ENCODE data around the gene MED25. TPM values are rescaled to one million over a fixed set of nuclear protein-coding genes. Genes with fewer than 3 reads are reported as not detected.

Gene MED25
- total RNA-seq, 2 donors from 2014 or later = 46.1 to 77.2 TPM

GRCh38 chr19:49846408-49846807 is 28.3 kb downstream of the MED25 start:
- TF ChIP-seq CTCF (IDR thresholded peaks at IDR 0.05) = no peak
- Histone ChIP-seq H3K9me3 (no peaks in the 10 kb centered on the region), H3K27me3 (no peaks in the 10 kb centered on the region), H3K4me3 (no peak overlapping the region), H3K4me1 (no peaks in the 10 kb centered on the region), H3K9ac (ENCODE audit: low read depth in 2 of 2, low read length in 2 of 2) (no peak overlapping the region), H3K36me3 (no peaks in the 10 kb centered on the region), H3K27ac (no peak overlapping the region)
- intact Hi-C loops (cut with DNase I) = no loop called here
- no peak for DNase-seq

GRCh38 chr19:49847731-49848696 is 29.9 kb downstream of the MED25 start:
- Histone ChIP-seq H3K4me1 (peaks cover 7% of the 10 kb centered on the region), H3K4me3 (no peak overlapping the region), H3K27ac (no peak overlapping the region), H3K27me3 (no peaks in the 10 kb centered on the region), H3K9ac (ENCODE audit: low read depth in 2 of 2, low read length in 2 of 2) (no peak overlapping the region), H3K9me3 (no peaks in the 10 kb centered on the region), H3K36me3 (no peaks in the 10 kb centered on the region)
- DNase-seq = no peak
- intact Hi-C loops (cut with DNase I) = no loop called here
- TF ChIP-seq CTCF (IDR thresholded peaks at IDR 0.05) = no peak

GRCh38 chr19:49848938-49849337 is 30.8 kb downstream of the MED25 start:
- no peak overlapping the region for H3K9ac ChIP-seq (ENCODE audit: low read depth in 2 of 2, low read length in 2 of 2)
- H3K4me3 ChIP-seq = no peak overlapping the region
- TF ChIP-seq CTCF (IDR thresholded peaks at IDR 0.05) = no peak
- no peak overlapping the region for H3K27ac ChIP-seq
- intact Hi-C loops (cut with DNase I) = no loop called here
- H3K36me3 ChIP-seq = no peaks in the 10 kb centered on the region
- H3K9me3 ChIP-seq = no peaks in the 10 kb centered on the region
- no peak for DNase-seq
- no peaks in the 10 kb centered on the region for H3K27me3 ChIP-seq
- H3K4me1 ChIP-seq = peaks cover 7% of the 10 kb centered on the region

- peak overlapping the region in 1 of 2 donors; percentile 92 for H3K9ac ChIP-seq (ENCODE audit: low read depth in 2 of 2, low read length in 2 of 2)
- no peak overlapping the region for H3K4me3 ChIP-seq
- no peak overlapping the region for H3K27ac ChIP-seq
- H3K9me3 ChIP-seq = no peaks in the 10 kb centered on the region
- H3K27me3 ChIP-seq = no peaks in the 10 kb centered on the region
- H3K36me3 ChIP-seq = no peaks in the 10 kb centered on the region
- intact Hi-C loops (cut with DNase I) = no loop called here
- no peak for TF ChIP-seq CTCF (IDR thresholded peaks at IDR 0.05)
- no peak for DNase-seq
- peaks cover 7% of the 10 kb centered on the region for H3K4me1 ChIP-seq
Observed at GRCh38 chr19:49849433-49850220, 31.5 kb downstream of the MED25 start.

- Histone ChIP-seq H3K36me3 (no peaks in the 10 kb centered on the region), H3K9me3 (no peaks in the 10 kb centered on the region), H3K4me1 (peaks cover 7% of the 10 kb centered on the region), H3K27me3 (no peaks in the 10 kb centered on the region), H3K4me3 (peak overlapping the region; percentile 71), H3K27ac (peak overlapping the region; percentile 92), H3K9ac (ENCODE audit: low read depth in 2 of 2, low read length in 2 of 2) (peak overlapping the region in 1 of 2 donors; percentile 92)
- intact Hi-C loops (cut with DNase I) = no loop called here
- peak; percentile 33 for DNase-seq
- no peak for TF ChIP-seq CTCF (IDR thresholded peaks at IDR 0.05)
Observed at GRCh38 chr19:49850221-49850486, 32.1 kb downstream of the MED25 start.

All from colonic mucosa (tissue), 4 donors.